HFFc6 (cell line): ENCODE results near the gene ZNF618. TPM values are rescaled to one million over a fixed set of nuclear protein-coding genes. Genes with fewer than 3 reads are reported as not detected.

Experiments
- DNase-seq: peaks from one replicate; pipeline ENCODE4 v3.0.0-alpha.2; 2018
- H3K27ac Mint-ChIP-seq: 2 replicates; pipeline ENCODE4 v1.8.0; 2020; ENCODE audit warnings: mild to moderate bottlenecking, mixed read lengths
- H3K27me3 Mint-ChIP-seq: 2 replicates; pipeline ENCODE4 v1.8.0; 2021; ENCODE audit warnings: mild to moderate bottlenecking, moderate library complexity, mixed read lengths; ENCODE audit not compliant: insufficient read depth
- H3K36me3 Mint-ChIP-seq: 2 replicates; pipeline ENCODE4 v1.8.0; 2021; ENCODE audit warnings: low read depth, mixed read lengths
- H3K4me1 Mint-ChIP-seq: 2 replicates; pipeline ENCODE4 v1.8.0; 2020; ENCODE audit warnings: low read depth, mixed read lengths
- H3K4me3 Mint-ChIP-seq: 2 replicates; pipeline ENCODE4 v1.8.0; 2020; ENCODE audit warnings: mild to moderate bottlenecking, moderate library complexity, mixed read lengths
- H3K9me3 Mint-ChIP-seq: 2 replicates; pipeline ENCODE4 v1.8.0; 2020; ENCODE audit warnings: mild to moderate bottlenecking, mixed read lengths
- CTCF ChIP-seq: fragments of 200-600 bp; sonication (generic); IDR thresholded peaks from 2 replicates; pipeline ENCODE4 v1.5.0; 2021; ENCODE audit warnings: antibody characterized with exemption, mild to moderate bottlenecking
- total RNA-seq, 6 experiments: library from RNA; stranded (reverse); fragmentation: NEBNext Ultra II Directional; extraction: Animal tissue kit (Norgen Biotek cat#: 25700); gene quantifications; 2 replicates in 1 of 6; 3 replicates in 5 of 6; pipeline ENCODE4 v1.2.3, GENCODE V29; 2021

Gene ZNF618
- total RNA-seq, 6 experiments from 2014 or later, result 9.4 to 13.6 (median 11.5) TPM

- Mint-ChIP-seq H3K4me1 (peaks cover 42% of the 10 kb centered on the region), H3K36me3 (peaks cover 5% of the 10 kb centered on the region; the same call in 1 of the 2 replicates), H3K27ac (no peak overlapping the region), H3K27me3 (no peaks in the 10 kb centered on the region; the same call in 1 of the 2 replicates), H3K4me3 (no peak overlapping the region), H3K9me3 (no peaks in the 10 kb centered on the region)
- no peak for TF ChIP-seq CTCF
- DNase-seq, result no peak
These were observed 86.3 kb downstream of the ZNF618 start for GRCh38 chr9:113962396-113962795.

DNA sequence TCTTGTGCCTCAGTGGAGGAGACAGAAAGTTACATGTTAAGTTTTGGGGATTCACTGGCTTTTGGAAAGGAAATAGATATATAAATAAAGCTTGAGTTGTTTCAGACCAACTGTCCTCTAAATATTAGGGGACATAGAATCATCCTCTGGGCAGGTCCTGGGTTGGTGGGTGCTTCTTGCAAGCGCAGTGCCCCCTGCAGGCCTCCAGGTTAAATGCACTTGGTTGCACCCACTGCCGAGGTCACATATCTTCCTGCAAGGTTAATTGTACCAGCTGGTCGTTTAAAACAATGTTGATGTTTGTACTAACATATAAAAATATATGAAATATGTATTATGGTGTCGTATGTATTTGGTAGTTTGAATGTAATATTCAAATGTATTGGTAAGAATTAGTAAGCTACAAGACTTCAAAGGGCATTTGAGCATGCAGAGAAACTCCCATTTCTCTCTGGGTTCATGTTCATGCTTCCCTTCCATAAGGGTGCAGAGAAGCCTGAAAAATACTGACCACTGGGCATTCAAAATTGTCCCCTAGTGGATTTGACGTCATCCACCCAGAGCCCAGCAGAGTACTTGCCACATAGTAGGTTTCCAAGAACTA is 87.0 kb downstream of the ZNF618 start:
- Mint-ChIP-seq H3K36me3 (peaks cover 5% of the 10 kb centered on the region; the same call in 1 of the 2 replicates), H3K4me3 (no peak overlapping the region), H3K27me3 (no peaks in the 10 kb centered on the region; the same call in 1 of the 2 replicates), H3K4me1 (peaks cover 35% of the 10 kb centered on the region), H3K9me3 (no peaks in the 10 kb centered on the region), H3K27ac (no peak overlapping the region)
- peak; percentile 94 for TF ChIP-seq CTCF
- peak; percentile 39 for DNase-seq

- no peak overlapping the region for H3K27ac Mint-ChIP-seq
- no peak for DNase-seq
- no peaks in the 10 kb centered on the region for H3K9me3 Mint-ChIP-seq
- peaks cover 28% of the 10 kb centered on the region for H3K4me1 Mint-ChIP-seq
- H3K36me3 Mint-ChIP-seq, result peaks cover 5% of the 10 kb centered on the region
- H3K4me3 Mint-ChIP-seq, result no peak overlapping the region
- TF ChIP-seq CTCF, result no peak
- H3K27me3 Mint-ChIP-seq, result no peaks in the 10 kb centered on the region
These were observed 87.8 kb downstream of the ZNF618 start for GRCh38 chr9:113963696-113964494.

DNA sequence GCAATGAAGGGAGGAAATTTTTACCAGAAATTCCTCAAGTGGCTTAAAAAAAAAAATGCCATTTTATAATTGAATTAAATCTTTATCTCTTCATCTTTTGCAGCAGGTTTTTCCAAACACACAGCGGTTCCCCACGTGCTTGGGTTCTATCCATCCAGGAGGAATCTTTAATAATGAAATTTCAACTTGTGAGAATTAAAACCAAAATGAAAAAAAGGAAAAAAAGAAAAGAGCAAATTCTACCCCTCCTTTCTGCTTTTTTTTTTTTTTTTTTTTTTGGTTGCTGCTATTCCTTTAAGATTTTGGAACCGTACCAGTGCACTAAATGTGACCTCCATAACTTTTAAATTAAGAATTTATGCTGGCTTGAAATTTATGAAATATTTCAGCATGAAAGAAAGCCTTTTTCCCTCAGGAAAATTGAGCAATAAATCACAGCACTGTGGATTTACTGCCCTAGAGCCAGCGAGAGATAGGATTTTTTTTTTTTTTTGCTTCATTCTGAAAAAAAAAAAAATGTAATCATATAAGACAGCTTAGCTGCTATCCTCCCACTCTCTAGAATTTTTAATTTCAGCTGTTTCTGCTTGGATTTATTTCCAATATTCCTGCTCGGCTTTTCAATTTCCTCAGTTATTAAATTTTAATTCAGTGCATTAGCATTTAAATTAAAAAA is 88.5 kb downstream of the ZNF618 start:
- peaks cover 13% of the 10 kb centered on the region for H3K36me3 Mint-ChIP-seq
- no peak overlapping the region for H3K4me3 Mint-ChIP-seq
- H3K9me3 Mint-ChIP-seq, result no peaks in the 10 kb centered on the region
- H3K27ac Mint-ChIP-seq, result no peak overlapping the region
- no peak for TF ChIP-seq CTCF
- H3K4me1 Mint-ChIP-seq, result peaks cover 28% of the 10 kb centered on the region
- DNase-seq, result no peak
- no peaks in the 10 kb centered on the region for H3K27me3 Mint-ChIP-seq

GRCh38 chr9:113966394-113966793 is 90.3 kb downstream of the ZNF618 start:
- H3K36me3 Mint-ChIP-seq, result peaks cover 18% of the 10 kb centered on the region
- no peak for DNase-seq
- peaks cover 16% of the 10 kb centered on the region for H3K4me1 Mint-ChIP-seq
- no peak for TF ChIP-seq CTCF
- H3K27ac Mint-ChIP-seq, result no peak overlapping the region
- no peak overlapping the region for H3K4me3 Mint-ChIP-seq
- H3K9me3 Mint-ChIP-seq, result no peaks in the 10 kb centered on the region
- no peaks in the 10 kb centered on the region for H3K27me3 Mint-ChIP-seq
